SK-N-SH (cell line): Measurements from ENCODE around the gene RASA3. TPM values are rescaled to one million over a fixed set of nuclear protein-coding genes. Genes with fewer than 3 reads are reported as not detected.
"Not testable (repeated sequence)": the region's sequence is repeated elsewhere in the genome, so short reads cannot be mapped to it uniquely, and the experiment has no call there.

ENCODE experiments used
- CTCF ChIA-PET: fragments of 300-600, 350-600 bp; formaldehyde crosslinking; extraction: SDS; loops from one replicate; lab custom pipeline; 2021; lab: Yijun Ruan, JAX
- POLR2A ChIA-PET: fragments of 350-600 bp; sonication (Branson Sonifier 250); formaldehyde crosslinking; extraction: SDS; loops from one replicate; lab custom pipeline; 2020; ENCODE audit warnings: antibody characterized with exemption, inconsistent platforms; lab: Yijun Ruan, JAX
- DNase-seq: peaks from one replicate; pipeline ENCODE4 v3.0.0; 2012
- H2AFZ ChIP-seq: fragments of 200-600 bp; sonication (generic); 2 replicates; pipeline ENCODE4 v1.8.1; 2016; ENCODE audit warnings: antibody characterized with exemption, mild to moderate bottlenecking, low read depth
- H3F3A ChIP-seq: fragments of 200-600 bp; sonication (generic); replicated peaks from 2 replicates; pipeline ENCODE3; 2016; ENCODE audit warnings: antibody characterized with exemption, mild to moderate bottlenecking; ENCODE audit not compliant: insufficient read depth
- H3K27ac ChIP-seq, 2 experiments: fragments of 200-500 bp in 1 of 2; fragments of 200-600 bp in 1 of 2; sonication (Bioruptor generic) in 1 of 2; sonication (generic), shearing (Covaris generic) in 1 of 2; 2 replicates each; pipeline versions ENCODE4 v1.5.1 to v1.6.1; 2014 to 2016; ENCODE audit warnings: low read depth in 2 of 2, inconsistent platforms in 1 of 2, low read length in 1 of 2, mild to moderate bottlenecking in 1 of 2, mixed read lengths in 1 of 2
- H3K27me3 ChIP-seq: fragments of 200-600 bp; sonication (generic), shearing (Covaris generic); 2 replicates; pipeline ENCODE4 v1.6.1; 2016; ENCODE audit warnings: mixed run types; ENCODE audit not compliant: insufficient read depth
- H3K36me3 ChIP-seq, 2 experiments: fragments of 200-500 bp in 1 of 2; fragments of 200-600 bp in 1 of 2; sonication (Bioruptor generic) in 1 of 2; sonication (generic) in 1 of 2; replicated peaks in 1 of 2; 2 replicates each; pipeline versions ENCODE3 to v1.5.1; 2014 to 2016; ENCODE audit warnings: low read length in 1 of 2, mild to moderate bottlenecking in 1 of 2; ENCODE audit not compliant: insufficient read depth in 2 of 2, control insufficient read depth in 1 of 2
- H3K4me1 ChIP-seq, 2 experiments: fragments of 200-500 bp in 1 of 2; fragments of 200-600 bp in 1 of 2; sonication (Bioruptor generic) in 1 of 2; sonication (generic), shearing (Covaris generic) in 1 of 2; 2 replicates each; pipeline versions ENCODE4 v1.5.1 to v1.6.1; 2014 to 2016; ENCODE audit warnings: low read depth in 1 of 2, low read length in 1 of 2, mixed run types in 1 of 2; ENCODE audit not compliant: insufficient read depth in 2 of 2, control insufficient read depth in 1 of 2
- H3K4me2 ChIP-seq: fragments of 200-600 bp; sonication (generic), shearing (Covaris generic); 2 replicates; pipeline ENCODE4 v1.6.1; 2017; ENCODE audit warnings: mixed run types
- H3K4me3 ChIP-seq, 2 experiments: fragments of 200-500 bp in 1 of 2; fragments of 200-600 bp in 1 of 2; sonication (Bioruptor generic) in 1 of 2; sonication (generic), shearing (Covaris generic) in 1 of 2; 2 replicates each; pipeline versions ENCODE4 v1.5.1 to v1.8.1; 2014 to 2016; ENCODE audit warnings: low read depth in 2 of 2, inconsistent platforms in 1 of 2, low read length in 1 of 2, mild to moderate bottlenecking in 1 of 2, mixed read lengths in 1 of 2, moderate library complexity in 1 of 2
- H3K79me2 ChIP-seq: fragments of 200-600 bp; sonication (generic); 2 replicates; pipeline ENCODE4 v1.8.1; 2017; ENCODE audit warnings: mild to moderate bottlenecking; ENCODE audit not compliant: insufficient read depth
- H3K9ac ChIP-seq: fragments of 200-600 bp; sonication (generic); 2 replicates; pipeline ENCODE4 v1.6.1; 2017; ENCODE audit warnings: mixed run types
- H3K9me2 ChIP-seq: fragments of 200-600 bp; sonication (generic); 2 replicates; pipeline ENCODE4 v1.6.1; 2017; ENCODE audit warnings: mixed run types
- H3K9me3 ChIP-seq: fragments of 200-600 bp; sonication (generic); 2 replicates; pipeline ENCODE4 v1.6.1; 2017; ENCODE audit warnings: mixed run types, mild to moderate bottlenecking, moderate library complexity
- H4K20me1 ChIP-seq: fragments of 200-600 bp; sonication (generic); 2 replicates; pipeline ENCODE4 v1.6.1; 2017; ENCODE audit warnings: mild to moderate bottlenecking, mixed run types; ENCODE audit not compliant: insufficient read depth
- EZH2phosphoT487 ChIP-seq: fragments of 200-600 bp; sonication (generic); IDR thresholded peaks from 2 replicates; pipeline ENCODE4 v1.6.1; 2017; ENCODE audit warnings: low read depth, mixed run types, mild to moderate bottlenecking, antibody characterized with exemption, moderate library complexity, borderline replicate concordance
- FOXJ3 ChIP-seq: sonication (generic); formaldehyde crosslinking; IDR thresholded peaks from 2 replicates; pipeline ENCODE4 v1.5.1; 2020; ENCODE audit warnings: mild to moderate bottlenecking, missing genetic modification reagents
- FOXM1 ChIP-seq: IDR thresholded peaks from 2 replicates; pipeline ENCODE4 v1.4.0; 2012; ENCODE audit warnings: low read depth, mild to moderate bottlenecking
- GABPA ChIP-seq: IDR thresholded peaks from 2 replicates; pipeline ENCODE4 v1.4.0; 2012; ENCODE audit warnings: low read depth, mild to moderate bottlenecking
- MXI1 ChIP-seq: IDR thresholded peaks from 2 replicates; pipeline ENCODE4 v1.6.1; 2012; ENCODE audit warnings: mild to moderate bottlenecking, low read depth, low read length, improper control_type of control experiment
- RCOR1 ChIP-seq: fragments of 150-350 bp; IDR thresholded peaks from 2 replicates; pipeline ENCODE4 v1.6.1; 2017; ENCODE audit warnings: antibody characterized with exemption, low read length
- SIN3A ChIP-seq: IDR thresholded peaks from 2 replicates; pipeline ENCODE4 v1.6.1; 2012; ENCODE audit warnings: low read depth, mild to moderate bottlenecking, low read length, moderate library complexity, borderline replicate concordance
- YY1 ChIP-seq: IDR thresholded peaks from 2 replicates; pipeline ENCODE4 v1.4.0; 2012; ENCODE audit warnings: low read depth, mild to moderate bottlenecking
- WGBS: methylation state at CpG from one replicate; pipeline ENCODE4 v1.1.6; 2017; ENCODE audit warnings: low lambda C conversion rate; 5-methylcytosine and 5-hydroxymethylcytosine counted together
- polyA plus RNA-seq, 3 experiments: library from polyadenylated mRNA; depleted of rRNA; stranded (reverse); fragments of >200 nt; gene quantifications; 2 replicates each; pipeline ENCODE4 v1.2.3, GENCODE V29; 2012
- TF ChIP-seq, protein P1 (sequence below): fragments of 150-350 bp; IDR thresholded peaks from 2 replicates; pipeline ENCODE4 v1.6.1; 2016; ENCODE audit warnings: mild to moderate bottlenecking, low read depth, low read length

RASA3 gene
- polyA plus RNA-seq, 1 of the 3 experiments (the other 2 are of a cell fraction), result 25.1 TPM

DNA sequence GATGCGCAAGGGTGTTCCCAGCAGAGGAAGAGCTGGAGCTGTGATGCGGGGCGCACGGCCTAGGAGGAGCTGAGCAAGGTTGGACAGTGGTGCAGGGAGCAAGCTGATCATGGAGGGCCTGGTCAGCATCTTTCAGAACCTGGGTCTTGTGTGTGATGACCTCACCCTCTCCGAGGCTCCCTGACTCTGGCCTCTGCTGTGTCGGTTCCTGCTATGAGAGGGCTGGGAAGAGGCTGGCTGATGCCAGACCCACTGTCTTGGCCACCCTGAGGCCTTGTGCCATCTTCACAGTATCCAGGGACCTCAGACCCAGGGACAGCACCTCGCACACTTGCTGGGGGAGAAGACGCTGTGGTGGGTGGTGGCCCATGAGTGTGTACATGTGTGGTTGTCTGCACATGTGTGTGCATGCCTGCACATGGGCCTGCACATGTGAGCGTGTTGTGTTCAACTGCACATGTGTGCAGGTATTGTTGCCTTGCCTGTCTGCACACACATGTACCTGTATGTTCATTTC is 142.0 kb downstream of the RASA3 start:
- 94% methylated on average over 5 of the region's 9 CpGs for WGBS
- H3F3A ChIP-seq, result no peaks in the 10 kb centered on the region
- TF ChIP-seq MXI1 (no peak), EZH2phosphoT487 (no peak)
- ChIA-PET POLR2A (no interaction called here), CTCF (no interaction called here)
- peak overlapping the region in 1 of 2 experiments; percentile 44; a peak in 1 of 4 replicates for H3K27ac ChIP-seq
- H3K4me1 ChIP-seq, result peaks cover 0 to 15% of the 10 kb centered on the region in 2 experiments; a peak in 1 of 4 replicates
- no peak for DNase-seq
- H3K27me3 ChIP-seq, result no peaks in the 10 kb centered on the region
- H3K9me3 ChIP-seq, result no peaks in the 10 kb centered on the region
- H3K4me3 ChIP-seq, result no peak overlapping the region
- H3K9ac ChIP-seq, result no peak overlapping the region
- H3K9me2 ChIP-seq, result no peaks in the 10 kb centered on the region
- peaks cover 22 to 35% of the 10 kb centered on the region in 2 experiments for H3K36me3 ChIP-seq
- no peaks in the 10 kb centered on the region for H3K79me2 ChIP-seq
- no peaks in the 10 kb centered on the region for H4K20me1 ChIP-seq
- no peak overlapping the region for H2AFZ ChIP-seq
- H3K4me2 ChIP-seq, result no peak overlapping the region

DNA sequence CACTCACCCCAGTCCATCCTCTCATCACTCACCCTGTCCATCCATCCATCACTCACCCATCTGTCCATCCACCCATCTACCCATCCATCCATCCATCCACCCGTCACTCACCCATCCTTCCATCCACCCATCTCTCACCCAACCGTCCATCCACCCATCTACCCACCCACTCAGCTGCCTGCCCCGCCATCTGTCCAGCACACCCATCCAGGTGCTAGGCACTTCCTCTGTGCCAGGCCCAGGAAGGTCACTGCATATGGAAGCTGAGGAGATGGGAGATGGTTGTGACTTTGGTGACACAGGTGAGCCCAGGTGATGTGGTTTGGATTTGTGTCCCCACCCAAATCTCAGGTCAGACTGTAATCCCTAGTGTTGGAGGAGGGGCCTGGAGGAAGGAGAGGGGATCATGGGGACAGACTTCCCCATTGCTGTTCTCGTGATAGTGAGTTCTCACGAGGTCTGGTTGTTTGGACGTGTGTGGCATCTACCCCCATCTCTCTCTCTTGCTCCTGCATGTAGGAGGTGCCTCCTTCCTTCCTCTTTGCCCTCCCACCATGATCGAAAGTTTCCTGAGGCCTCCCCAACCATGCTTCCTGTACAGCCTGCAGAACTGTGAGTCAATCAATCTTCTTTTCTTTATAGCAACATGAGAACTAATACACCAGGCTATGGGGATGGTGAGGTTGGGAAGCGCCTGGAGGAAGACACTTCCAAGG is 142.7 kb downstream of the RASA3 start:
- no peak overlapping the region for H3K27ac ChIP-seq
- no peak for TF ChIP-seq FOXM1
- no peak for TF ChIP-seq SIN3A
- TF ChIP-seq YY1, result no peak
- no peak for TF ChIP-seq GABPA
- TF ChIP-seq, protein P1, sequence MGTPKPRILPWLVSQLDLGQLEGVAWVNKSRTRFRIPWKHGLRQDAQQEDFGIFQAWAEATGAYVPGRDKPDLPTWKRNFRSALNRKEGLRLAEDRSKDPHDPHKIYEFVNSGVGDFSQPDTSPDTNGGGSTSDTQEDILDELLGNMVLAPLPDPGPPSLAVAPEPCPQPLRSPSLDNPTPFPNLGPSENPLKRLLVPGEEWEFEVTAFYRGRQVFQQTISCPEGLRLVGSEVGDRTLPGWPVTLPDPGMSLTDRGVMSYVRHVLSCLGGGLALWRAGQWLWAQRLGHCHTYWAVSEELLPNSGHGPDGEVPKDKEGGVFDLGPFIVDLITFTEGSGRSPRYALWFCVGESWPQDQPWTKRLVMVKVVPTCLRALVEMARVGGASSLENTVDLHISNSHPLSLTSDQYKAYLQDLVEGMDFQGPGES, result no peak
- TF ChIP-seq FOXJ3 (CRISPR knock-in tag), result no peak
- no peak for TF ChIP-seq RCOR1

DNA sequence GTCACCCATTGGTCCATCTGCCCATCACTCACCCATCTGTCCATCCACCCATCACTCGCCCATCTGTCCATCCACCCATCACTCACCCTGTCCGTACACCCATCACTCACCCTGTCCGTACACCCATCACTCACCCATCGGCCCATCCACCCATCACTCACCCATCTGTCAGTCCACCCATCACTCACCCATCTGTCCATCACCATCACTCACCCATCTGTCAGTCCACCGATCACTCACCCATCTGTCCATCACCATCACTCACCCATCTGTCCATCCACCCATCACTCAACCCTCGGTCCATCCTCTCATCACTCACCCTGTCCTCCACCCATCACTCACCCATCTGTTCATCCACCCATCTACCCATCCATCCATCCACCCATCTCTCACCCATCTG is 143.6 kb downstream of the RASA3 start:
- H3F3A ChIP-seq, H3K9me3 ChIP-seq, H3K9me2 ChIP-seq, H4K20me1 ChIP-seq, POLR2A ChIA-PET, DNase-seq, H3K4me3 ChIP-seq, H3K79me2 ChIP-seq, H2AFZ ChIP-seq, H3K27ac ChIP-seq, H3K4me2 ChIP-seq, H3K9ac ChIP-seq, CTCF ChIA-PET, H3K27me3 ChIP-seq: not testable (repeated sequence)
- Histone ChIP-seq H3K4me1 (peaks cover 0 to 15% of the 10 kb centered on the region in 2 experiments; a peak in 1 of 4 replicates), H3K36me3 (peaks cover 18 to 35% of the 10 kb centered on the region in 2 experiments)
- 98% methylated on average over 6 of the region's 6 CpGs for WGBS

More for the DNA sequence above, 142.7 kb downstream of the RASA3 start:
- POLR2A ChIA-PET, result no interaction called here
- H3K4me1 ChIP-seq, result peaks cover 0 to 15% of the 10 kb centered on the region in 2 experiments; a peak in 1 of 4 replicates
- H4K20me1 ChIP-seq, result no peaks in the 10 kb centered on the region
- no peak overlapping the region for H2AFZ ChIP-seq
- no peak for DNase-seq
- no peaks in the 10 kb centered on the region for H3K79me2 ChIP-seq
- H3K9ac ChIP-seq, result no peak overlapping the region
- no peaks in the 10 kb centered on the region for H3K9me2 ChIP-seq
- H3K4me3 ChIP-seq, result no peak overlapping the region
- H3K4me2 ChIP-seq, result no peak overlapping the region
- H3K27me3 ChIP-seq, result no peaks in the 10 kb centered on the region
- no peaks in the 10 kb centered on the region for H3F3A ChIP-seq
- no peaks in the 10 kb centered on the region for H3K9me3 ChIP-seq
- peaks cover 18 to 35% of the 10 kb centered on the region in 2 experiments for H3K36me3 ChIP-seq
- CTCF ChIA-PET, result no interaction called here
- WGBS, result 96% methylated on average over 8 of the region's 8 CpGs
